ENCODE data around the gene LMO7. TPM values are rescaled to one million over a fixed set of nuclear protein-coding genes. Genes with fewer than 3 reads are reported as not detected.

Gene LMO7
- total RNA-seq, 1 experiment from 2014 or later = 105 TPM

GRCh38 chr13:75908141-75908540 is 272.0 kb downstream of the LMO7 start:
- DNase-seq = no peak
- Mint-ChIP-seq H3K27me3 (ENCODE audit: unreplicated experiment) (no peaks in the 10 kb centered on the region), H3K36me3 (ENCODE audit: insufficient read depth, unreplicated experiment) (no peaks in the 10 kb centered on the region), H3K4me1 (ENCODE audit: low read depth, unreplicated experiment) (no peaks in the 10 kb centered on the region), H3K9me3 (ENCODE audit: low read depth, unreplicated experiment) (no peaks in the 10 kb centered on the region), H3K4me3 (ENCODE audit: low read depth, unreplicated experiment) (no peak overlapping the region), H3K27ac (ENCODE audit: unreplicated experiment) (no peak overlapping the region)
- intact Hi-C loops (cut with micrococcal nuclease; ENCODE audit: unreplicated experiment) = no loop called here
- TF ChIP-seq CTCF (IDR thresholded peaks at IDR 0.05; ENCODE audit: unreplicated experiment) = no peak
- CTCF ChIA-PET = no interaction called here
- no TSS peak for BruUV-seq (replicated peaks)

Other genes starting within 250 kb of the LMO7 start
- 15.2 and 15.4 TPM in 2 replicates for gene TBC1D4, start 154.2 kb upstream of the LMO7 start, total RNA-seq (2022)
- gene COMMD6, start 98.5 kb upstream of the LMO7 start, total RNA-seq (2022) = 38.2 and 44.8 TPM in 2 replicates
- 19.4 and 23.2 TPM in 2 replicates for gene UCHL3, start 86.5 kb upstream of the LMO7 start, total RNA-seq (2022)